ENCODE data around the gene FOLR1. TPM values are rescaled to one million over a fixed set of nuclear protein-coding genes. Genes with fewer than 3 reads are reported as not detected.

Gene FOLR1
- total RNA-seq, 1 donor from 2014 or later, result 0.53 TPM

DNA sequence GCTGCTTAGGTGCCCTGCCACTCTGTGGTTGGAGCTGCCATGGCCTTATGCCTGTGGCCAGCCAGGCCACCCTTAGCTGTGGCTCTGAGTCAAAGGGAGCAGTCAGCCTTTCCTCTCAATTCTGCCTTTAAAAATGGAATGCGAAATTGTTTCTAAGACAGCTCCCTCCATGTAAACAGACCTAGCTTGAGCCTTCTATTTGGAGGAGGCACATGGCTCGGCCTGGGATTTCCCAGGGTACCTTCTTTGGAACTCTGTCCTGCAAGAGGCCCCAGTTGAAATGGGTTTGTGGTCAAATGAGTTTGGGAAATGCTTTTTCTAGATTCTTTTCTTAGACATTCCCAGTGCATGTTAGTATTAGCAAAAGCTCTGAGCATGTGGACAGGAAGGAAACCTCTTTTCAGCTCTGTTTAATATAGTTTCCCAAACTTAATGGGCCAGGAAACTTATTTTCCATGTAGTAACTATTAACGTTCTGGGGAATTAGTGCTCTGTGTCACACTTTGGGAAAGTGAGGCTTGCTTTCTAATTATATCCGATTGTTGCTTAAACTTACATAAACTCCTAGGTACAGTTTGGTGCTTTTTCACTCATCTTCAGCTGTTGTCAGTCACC lies 44.2 kb downstream of the FOLR1 start:
- FAIRE-seq (no peak), DNase-seq (ENCODE audit: low read depth) (no peak)
- Histone ChIP-seq H3K4me3 (ENCODE audit: low read depth, low read length) (no peak overlapping the region), H3K27me3 (ENCODE audit: control insufficient read depth, insufficient read depth, low read length) (peaks cover 10% of the 10 kb centered on the region), H3K36me3 (ENCODE audit: control insufficient read depth, insufficient read depth, low read length) (peaks cover 53% of the 10 kb centered on the region)
- TF ChIP-seq, protein P1, sequence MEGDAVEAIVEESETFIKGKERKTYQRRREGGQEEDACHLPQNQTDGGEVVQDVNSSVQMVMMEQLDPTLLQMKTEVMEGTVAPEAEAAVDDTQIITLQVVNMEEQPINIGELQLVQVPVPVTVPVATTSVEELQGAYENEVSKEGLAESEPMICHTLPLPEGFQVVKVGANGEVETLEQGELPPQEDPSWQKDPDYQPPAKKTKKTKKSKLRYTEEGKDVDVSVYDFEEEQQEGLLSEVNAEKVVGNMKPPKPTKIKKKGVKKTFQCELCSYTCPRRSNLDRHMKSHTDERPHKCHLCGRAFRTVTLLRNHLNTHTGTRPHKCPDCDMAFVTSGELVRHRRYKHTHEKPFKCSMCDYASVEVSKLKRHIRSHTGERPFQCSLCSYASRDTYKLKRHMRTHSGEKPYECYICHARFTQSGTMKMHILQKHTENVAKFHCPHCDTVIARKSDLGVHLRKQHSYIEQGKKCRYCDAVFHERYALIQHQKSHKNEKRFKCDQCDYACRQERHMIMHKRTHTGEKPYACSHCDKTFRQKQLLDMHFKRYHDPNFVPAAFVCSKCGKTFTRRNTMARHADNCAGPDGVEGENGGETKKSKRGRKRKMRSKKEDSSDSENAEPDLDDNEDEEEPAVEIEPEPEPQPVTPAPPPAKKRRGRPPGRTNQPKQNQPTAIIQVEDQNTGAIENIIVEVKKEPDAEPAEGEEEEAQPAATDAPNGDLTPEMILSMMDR (IDR thresholded peaks at IDR 0.05; ENCODE audit: insufficient read depth, low read length, severe bottlenecking), result no peak

DNA sequence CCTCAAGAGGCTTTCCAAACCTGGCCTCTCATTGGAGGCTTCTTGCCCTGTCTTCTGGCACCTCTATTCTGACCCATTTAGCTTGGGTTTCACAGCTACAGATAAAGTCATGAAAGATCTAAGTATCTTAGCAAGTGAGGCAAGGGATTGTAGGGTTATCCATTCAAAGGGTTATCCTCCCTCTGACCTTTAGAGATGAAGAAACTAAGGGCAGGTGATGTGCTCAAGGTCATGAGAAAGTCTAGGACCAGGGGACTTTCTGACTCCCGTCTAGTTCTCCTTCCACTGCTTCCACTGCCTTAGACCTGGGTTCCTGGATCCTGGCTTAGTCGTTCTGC lies 44.8 kb downstream of the FOLR1 start:
- Histone ChIP-seq H3K36me3 (ENCODE audit: control insufficient read depth, insufficient read depth, low read length) (peaks cover 48% of the 10 kb centered on the region), H3K27me3 (ENCODE audit: control insufficient read depth, insufficient read depth, low read length) (peaks cover 13% of the 10 kb centered on the region), H3K4me3 (ENCODE audit: low read depth, low read length) (no peak overlapping the region)
- FAIRE-seq, result no peak
- TF ChIP-seq, protein P1 (IDR thresholded peaks at IDR 0.05; ENCODE audit: insufficient read depth, low read length, severe bottlenecking), result no peak
- no peak for DNase-seq (ENCODE audit: low read depth)

DNA sequence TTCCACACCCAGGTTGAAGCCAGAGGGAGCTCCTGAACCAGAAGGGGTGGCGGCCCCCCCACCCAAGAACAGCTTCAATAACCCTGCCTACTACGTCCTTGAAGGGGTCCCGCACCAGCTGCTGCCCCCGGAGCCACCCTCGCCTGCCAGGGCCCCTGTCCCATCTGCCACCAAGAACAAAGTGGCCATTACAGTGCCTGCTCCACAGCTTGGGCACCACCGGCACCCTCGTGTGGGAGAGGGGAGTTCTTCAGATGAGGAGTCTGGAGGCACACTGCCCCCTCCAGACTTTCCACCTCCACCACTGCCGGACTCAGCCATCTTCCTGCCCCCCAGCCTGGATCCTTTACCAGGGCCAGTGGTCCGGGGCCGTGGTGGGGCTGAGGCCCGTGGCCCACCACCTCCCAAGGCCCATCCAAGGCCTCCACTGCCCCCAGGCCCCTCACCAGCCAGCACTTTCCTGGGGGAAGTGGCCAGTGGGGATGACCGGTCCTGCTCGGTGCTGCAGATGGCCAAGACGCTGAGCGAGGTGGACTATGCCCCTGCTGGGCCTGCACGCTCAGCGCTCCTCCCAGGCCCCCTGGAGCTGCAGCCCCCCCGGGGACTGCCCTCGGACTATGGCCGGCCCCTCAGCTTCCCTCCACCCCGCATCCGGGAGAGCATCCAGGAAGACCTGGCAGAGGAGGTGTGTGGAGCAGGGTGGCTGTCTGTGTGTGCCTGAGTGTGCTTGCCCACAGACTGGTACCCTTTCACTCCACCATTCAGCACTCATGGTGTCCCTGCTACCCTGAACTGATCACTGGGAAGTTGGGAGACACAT lies 45.4 kb downstream of the FOLR1 start:
- no peak overlapping the region for H3K4me3 ChIP-seq (ENCODE audit: low read depth, low read length)
- FAIRE-seq, result peak; percentile 40
- TF ChIP-seq, protein P1 (IDR thresholded peaks at IDR 0.05; ENCODE audit: insufficient read depth, low read length, severe bottlenecking), result no peak
- peaks cover 18% of the 10 kb centered on the region for H3K27me3 ChIP-seq (ENCODE audit: control insufficient read depth, insufficient read depth, low read length)
- peaks cover 42% of the 10 kb centered on the region for H3K36me3 ChIP-seq (ENCODE audit: control insufficient read depth, insufficient read depth, low read length)
- DNase-seq (ENCODE audit: low read depth), result no peak

DNA sequence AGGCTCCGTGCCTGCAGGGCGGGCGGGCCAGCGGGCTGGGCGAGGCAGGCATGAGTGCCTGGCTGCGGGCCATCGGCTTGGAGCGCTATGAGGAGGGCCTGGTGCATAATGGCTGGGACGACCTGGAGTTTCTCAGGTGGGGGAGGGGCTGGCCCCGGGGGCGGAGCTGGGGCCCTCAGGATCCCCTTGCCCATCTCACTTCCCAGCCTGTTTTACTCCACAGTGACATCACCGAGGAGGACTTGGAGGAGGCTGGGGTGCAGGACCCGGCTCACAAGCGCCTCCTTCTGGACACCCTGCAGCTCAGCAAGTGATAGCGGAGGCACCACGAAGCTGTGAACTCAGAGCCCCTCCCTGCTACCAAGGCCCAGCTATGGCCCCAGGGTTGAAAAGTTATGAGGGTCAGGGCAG lies 46.1 kb downstream of the FOLR1 start:
- H3K36me3 ChIP-seq (ENCODE audit: control insufficient read depth, insufficient read depth, low read length), result peaks cover 35% of the 10 kb centered on the region
- DNase-seq (ENCODE audit: low read depth) (peak; percentile 58), FAIRE-seq (no peak)
- TF ChIP-seq, protein P1 (IDR thresholded peaks at IDR 0.05; ENCODE audit: insufficient read depth, low read length, severe bottlenecking), result peak; percentile 92
- H3K4me3 ChIP-seq (ENCODE audit: low read depth, low read length), result no peak overlapping the region
- H3K27me3 ChIP-seq (ENCODE audit: control insufficient read depth, insufficient read depth, low read length), result peaks cover 20% of the 10 kb centered on the region

DNA sequence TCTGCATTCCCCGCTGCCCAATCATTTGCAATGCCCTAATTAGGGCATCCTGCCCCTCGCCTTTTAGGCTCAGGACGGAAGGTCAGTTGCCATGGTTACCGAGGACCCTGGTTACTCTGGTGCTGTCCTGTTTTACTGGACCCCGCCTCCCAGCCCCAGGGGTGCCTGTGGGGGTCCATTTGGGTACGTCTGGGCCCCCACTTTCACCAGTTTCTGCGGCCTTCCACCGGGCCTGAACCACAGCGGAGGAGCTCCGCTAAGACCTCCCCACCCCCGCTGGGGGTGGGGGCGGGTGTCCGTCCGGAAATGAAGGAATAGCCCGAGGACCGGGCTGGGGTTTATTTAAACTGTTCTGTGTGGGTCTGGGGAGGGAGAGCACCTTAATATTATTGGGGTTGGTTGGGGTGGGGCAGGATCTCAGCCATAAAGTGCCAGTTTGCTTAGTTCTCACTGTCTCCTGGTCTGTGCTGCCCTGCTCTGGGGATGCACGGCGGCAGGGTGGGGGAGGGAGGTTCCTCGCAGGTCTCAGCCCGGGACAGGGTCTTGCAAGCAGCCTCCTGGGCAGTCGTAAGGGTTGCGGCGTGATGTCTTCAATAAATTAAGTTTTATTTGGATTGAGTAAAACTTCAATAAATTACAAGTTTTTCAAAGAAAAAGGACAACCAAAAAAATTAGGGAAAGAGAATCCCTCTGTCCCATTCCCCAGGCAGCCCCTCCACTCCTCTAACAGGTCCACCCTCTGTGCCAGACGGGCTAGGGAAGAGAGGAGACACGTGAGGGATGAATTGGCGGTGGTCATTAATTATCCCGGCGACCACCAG lies 46.8 kb downstream of the FOLR1 start:
- FAIRE-seq (no peak), DNase-seq (ENCODE audit: low read depth) (no peak)
- Histone ChIP-seq H3K4me3 (ENCODE audit: low read depth, low read length) (no peak overlapping the region), H3K27me3 (ENCODE audit: control insufficient read depth, insufficient read depth, low read length) (peaks cover 26% of the 10 kb centered on the region), H3K36me3 (ENCODE audit: control insufficient read depth, insufficient read depth, low read length) (peaks cover 29% of the 10 kb centered on the region)
- TF ChIP-seq, protein P1 (IDR thresholded peaks at IDR 0.05; ENCODE audit: insufficient read depth, low read length, severe bottlenecking), result no peak

Measured in bronchial epithelial cell (primary cell).